HepG2 (cell line): ENCODE measurements around the gene GPR55. TPM values are rescaled to one million over a fixed set of nuclear protein-coding genes. Genes with fewer than 3 reads are reported as not detected.

Experiments
- CEBPB ChIP-seq: IDR thresholded peaks from 2 replicates; pipeline ENCODE4 v1.6.1; 2011; ENCODE audit warnings: low read depth, low read length, improper control_type of control experiment, borderline replicate concordance
- GABPA ChIP-seq, 2 experiments: IDR thresholded peaks; 2 replicates each; pipeline ENCODE4 v1.6.1; 2011 to 2016; ENCODE audit warnings: low read depth in 2 of 2, low read length in 1 of 2, missing biosample characterization in 1 of 2, missing genetic modification characterization in 1 of 2
- HES4 ChIP-seq: sonication (generic); formaldehyde crosslinking; IDR thresholded peaks from 2 replicates; pipeline ENCODE4 v1.9.0; 2021; ENCODE audit warnings: mild to moderate bottlenecking, missing genetic modification reagents, borderline replicate concordance
- MEIS1 ChIP-seq: sonication (generic); formaldehyde crosslinking; IDR thresholded peaks from 2 replicates; pipeline ENCODE4 v1.9.0; 2021; ENCODE audit warnings: mild to moderate bottlenecking, missing genetic modification reagents, moderate library complexity, borderline replicate concordance
- NFKBIZ ChIP-seq: IDR thresholded peaks from 2 replicates; pipeline ENCODE4 v1.6.1; 2018; ENCODE audit warnings: missing genetic modification reagents, missing compliant biosample characterization
- RCOR2 ChIP-seq: IDR thresholded peaks from 2 replicates; pipeline ENCODE4 v1.6.1; 2016; ENCODE audit warnings: missing biosample characterization, missing genetic modification reagents
- SIN3B ChIP-seq: fragments of 150-350 bp; IDR thresholded peaks from 2 replicates; pipeline ENCODE4 v1.6.1; 2014; ENCODE audit warnings: low read length
- ZFP82 ChIP-seq: sonication (generic); formaldehyde crosslinking; IDR thresholded peaks from 2 replicates; pipeline ENCODE4 v1.5.1; 2020; ENCODE audit warnings: mild to moderate bottlenecking, missing genetic modification reagents, borderline replicate concordance
- ZNF124 ChIP-seq: sonication (generic); formaldehyde crosslinking; IDR thresholded peaks from 2 replicates; pipeline ENCODE4 v1.4.0; 2020; ENCODE audit warnings: missing genetic modification reagents
- ZNF20 ChIP-seq: sonication (generic); formaldehyde crosslinking; IDR thresholded peaks from 2 replicates; pipeline ENCODE4 v1.4.0; 2020; ENCODE audit warnings: mild to moderate bottlenecking, moderate library complexity, missing genetic modification reagents
- ZNF232 ChIP-seq: sonication (generic); formaldehyde crosslinking; IDR thresholded peaks from 2 replicates; pipeline ENCODE4 v1.4.0; 2020; ENCODE audit warnings: missing genetic modification reagents, borderline replicate concordance
- ZNF234 ChIP-seq: sonication (generic); formaldehyde crosslinking; conservative IDR thresholded peaks from 2 replicates; pipeline ENCODE4 v1.5.1; 2020; ENCODE audit warnings: mild to moderate bottlenecking, missing genetic modification reagents
- ZNF746 ChIP-seq: sonication (generic); formaldehyde crosslinking; IDR thresholded peaks from 2 replicates; pipeline ENCODE4 v1.8.0; 2022; ENCODE audit warnings: mild to moderate bottlenecking, missing genetic modification reagents
- polyA plus RNA-seq, 8 experiments: library from polyadenylated mRNA; depleted of rRNA in 3 of 8; stranded (reverse) in 7 of 8; unstranded in 1 of 8; fragments of >200 nt; fragmentation: Illumina TruSeq in 4 of 8; extraction: Trizol in 4 of 8; gene quantifications; 2 replicates each; pipeline versions ENCODE4 v1.2.1 to v1.2.3, GENCODE V29; 2011 to 2016; ENCODE audit warnings: low read depth in 4 of 8, missing spikeins in 1 of 8, mixed read lengths in 1 of 8; ENCODE audit not compliant: insufficient read depth in 1 of 8
- total RNA-seq, 5 experiments: library from RNA; depleted of rRNA; stranded (reverse); fragments of >200 nt; fragmentation: Illumina TruSeq; extraction: Trizol; gene quantifications; 2 replicates each; pipeline ENCODE4 v1.2.3, GENCODE V29; 2016; ENCODE audit warnings: low read depth in 1 of 5
- TF ChIP-seq, protein P1 (sequence below): sonication (generic); formaldehyde crosslinking; IDR thresholded peaks from 2 replicates; pipeline ENCODE4 v1.5.0; 2020; ENCODE audit warnings: mild to moderate bottlenecking, missing genetic modification reagents, borderline replicate concordance
- TF ChIP-seq, protein P2 (sequence below): sonication (generic); formaldehyde crosslinking; IDR thresholded peaks from 2 replicates; pipeline ENCODE4 v1.5.1; 2020; ENCODE audit warnings: missing genetic modification reagents, mild to moderate bottlenecking, borderline replicate concordance
- TF ChIP-seq, protein P3 (sequence below): sonication (generic); formaldehyde crosslinking; IDR thresholded peaks from 2 replicates; pipeline ENCODE4 v1.4.0; 2020; ENCODE audit warnings: missing genetic modification reagents

Gene GPR55
- total and polyA plus RNA-seq, 2 of the 13 experiments (the other 11 are each of a cell fraction or from before 2014, with no cell fraction given), result not detected

DNA sequence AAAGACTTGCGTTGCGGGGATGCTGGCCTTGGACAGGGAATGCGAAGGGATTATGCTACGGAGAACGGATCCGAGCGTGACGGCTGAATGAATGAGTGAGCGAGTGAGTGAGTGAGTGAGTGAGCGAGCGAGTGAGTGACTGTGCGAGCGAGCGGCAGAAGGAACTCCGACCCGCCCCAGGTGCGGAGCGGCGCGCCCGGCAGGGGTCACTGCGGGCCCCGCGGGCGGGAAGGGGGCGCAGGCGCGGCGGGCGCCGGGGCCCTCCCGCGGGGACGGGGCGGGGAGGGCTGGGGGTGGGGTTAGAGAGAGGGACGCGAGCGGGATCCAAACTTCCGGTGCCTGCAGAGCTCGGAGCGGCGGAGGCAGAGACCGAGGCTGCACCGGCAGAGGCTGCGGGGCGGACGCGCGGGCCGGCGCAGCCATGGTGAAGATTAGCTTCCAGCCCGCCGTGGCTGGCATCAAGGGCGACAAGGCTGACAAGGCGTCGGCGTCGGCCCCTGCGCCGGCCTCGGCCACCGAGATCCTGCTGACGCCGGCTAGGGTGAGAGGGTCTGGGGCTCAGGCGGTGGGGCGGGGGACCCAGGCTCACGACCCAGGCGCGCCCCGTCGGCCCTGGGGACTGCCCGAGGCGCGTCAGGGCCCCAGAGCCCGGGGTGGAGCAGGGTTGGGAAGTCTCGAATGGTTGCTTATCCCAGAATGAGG is 60.3 kb downstream of the GPR55 start, which contains the start of gene ITM2C (continued):
- TF ChIP-seq, protein P1, sequence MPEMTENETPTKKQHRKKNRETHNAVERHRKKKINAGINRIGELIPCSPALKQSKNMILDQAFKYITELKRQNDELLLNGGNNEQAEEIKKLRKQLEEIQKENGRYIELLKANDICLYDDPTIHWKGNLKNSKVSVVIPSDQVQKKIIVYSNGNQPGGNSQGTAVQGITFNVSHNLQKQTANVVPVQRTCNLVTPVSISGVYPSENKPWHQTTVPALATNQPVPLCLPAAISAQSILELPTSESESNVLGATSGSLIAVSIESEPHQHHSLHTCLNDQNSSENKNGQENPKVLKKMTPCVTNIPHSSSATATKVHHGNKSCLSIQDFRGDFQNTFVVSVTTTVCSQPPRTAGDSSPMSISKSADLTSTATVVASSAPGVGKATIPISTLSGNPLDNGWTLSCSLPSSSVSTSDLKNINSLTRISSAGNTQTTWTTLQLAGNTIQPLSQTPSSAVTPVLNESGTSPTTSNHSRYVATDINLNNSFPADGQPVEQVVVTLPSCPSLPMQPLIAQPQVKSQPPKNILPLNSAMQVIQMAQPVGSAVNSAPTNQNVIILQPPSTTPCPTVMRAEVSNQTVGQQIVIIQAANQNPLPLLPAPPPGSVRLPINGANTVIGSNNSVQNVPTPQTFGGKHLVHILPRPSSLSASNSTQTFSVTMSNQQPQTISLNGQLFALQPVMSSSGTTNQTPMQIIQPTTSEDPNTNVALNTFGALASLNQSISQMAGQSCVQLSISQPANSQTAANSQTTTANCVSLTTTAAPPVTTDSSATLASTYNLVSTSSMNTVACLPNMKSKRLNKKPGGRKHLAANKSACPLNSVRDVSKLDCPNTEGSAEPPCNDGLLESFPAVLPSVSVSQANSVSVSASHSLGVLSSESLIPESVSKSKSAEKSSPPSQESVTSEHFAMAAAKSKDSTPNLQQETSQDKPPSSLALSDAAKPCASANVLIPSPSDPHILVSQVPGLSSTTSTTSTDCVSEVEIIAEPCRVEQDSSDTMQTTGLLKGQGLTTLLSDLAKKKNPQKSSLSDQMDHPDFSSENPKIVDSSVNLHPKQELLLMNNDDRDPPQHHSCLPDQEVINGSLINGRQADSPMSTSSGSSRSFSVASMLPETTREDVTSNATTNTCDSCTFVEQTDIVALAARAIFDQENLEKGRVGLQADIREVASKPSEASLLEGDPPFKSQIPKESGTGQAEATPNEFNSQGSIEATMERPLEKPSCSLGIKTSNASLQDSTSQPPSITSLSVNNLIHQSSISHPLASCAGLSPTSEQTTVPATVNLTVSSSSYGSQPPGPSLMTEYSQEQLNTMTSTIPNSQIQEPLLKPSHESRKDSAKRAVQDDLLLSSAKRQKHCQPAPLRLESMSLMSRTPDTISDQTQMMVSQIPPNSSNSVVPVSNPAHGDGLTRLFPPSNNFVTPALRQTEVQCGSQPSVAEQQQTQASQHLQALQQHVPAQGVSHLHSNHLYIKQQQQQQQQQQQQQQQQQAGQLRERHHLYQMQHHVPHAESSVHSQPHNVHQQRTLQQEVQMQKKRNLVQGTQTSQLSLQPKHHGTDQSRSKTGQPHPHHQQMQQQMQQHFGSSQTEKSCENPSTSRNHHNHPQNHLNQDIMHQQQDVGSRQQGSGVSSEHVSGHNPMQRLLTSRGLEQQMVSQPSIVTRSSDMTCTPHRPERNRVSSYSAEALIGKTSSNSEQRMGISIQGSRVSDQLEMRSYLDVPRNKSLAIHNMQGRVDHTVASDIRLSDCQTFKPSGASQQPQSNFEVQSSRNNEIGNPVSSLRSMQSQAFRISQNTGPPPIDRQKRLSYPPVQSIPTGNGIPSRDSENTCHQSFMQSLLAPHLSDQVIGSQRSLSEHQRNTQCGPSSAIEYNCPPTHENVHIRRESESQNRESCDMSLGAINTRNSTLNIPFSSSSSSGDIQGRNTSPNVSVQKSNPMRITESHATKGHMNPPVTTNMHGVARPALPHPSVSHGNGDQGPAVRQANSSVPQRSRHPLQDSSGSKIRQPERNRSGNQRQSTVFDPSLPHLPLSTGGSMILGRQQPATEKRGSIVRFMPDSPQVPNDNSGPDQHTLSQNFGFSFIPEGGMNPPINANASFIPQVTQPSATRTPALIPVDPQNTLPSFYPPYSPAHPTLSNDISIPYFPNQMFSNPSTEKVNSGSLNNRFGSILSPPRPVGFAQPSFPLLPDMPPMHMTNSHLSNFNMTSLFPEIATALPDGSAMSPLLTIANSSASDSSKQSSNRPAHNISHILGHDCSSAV (CRISPR knock-in tag), result no peak
- TF ChIP-seq NFKBIZ (CRISPR knock-in tag), result peak; percentile 18; the same call in 1 of the 2 replicates
- TF ChIP-seq HES4 (CRISPR knock-in tag), result peak; percentile 82; the same call in 1 of the 2 replicates
- TF ChIP-seq, protein P2, sequence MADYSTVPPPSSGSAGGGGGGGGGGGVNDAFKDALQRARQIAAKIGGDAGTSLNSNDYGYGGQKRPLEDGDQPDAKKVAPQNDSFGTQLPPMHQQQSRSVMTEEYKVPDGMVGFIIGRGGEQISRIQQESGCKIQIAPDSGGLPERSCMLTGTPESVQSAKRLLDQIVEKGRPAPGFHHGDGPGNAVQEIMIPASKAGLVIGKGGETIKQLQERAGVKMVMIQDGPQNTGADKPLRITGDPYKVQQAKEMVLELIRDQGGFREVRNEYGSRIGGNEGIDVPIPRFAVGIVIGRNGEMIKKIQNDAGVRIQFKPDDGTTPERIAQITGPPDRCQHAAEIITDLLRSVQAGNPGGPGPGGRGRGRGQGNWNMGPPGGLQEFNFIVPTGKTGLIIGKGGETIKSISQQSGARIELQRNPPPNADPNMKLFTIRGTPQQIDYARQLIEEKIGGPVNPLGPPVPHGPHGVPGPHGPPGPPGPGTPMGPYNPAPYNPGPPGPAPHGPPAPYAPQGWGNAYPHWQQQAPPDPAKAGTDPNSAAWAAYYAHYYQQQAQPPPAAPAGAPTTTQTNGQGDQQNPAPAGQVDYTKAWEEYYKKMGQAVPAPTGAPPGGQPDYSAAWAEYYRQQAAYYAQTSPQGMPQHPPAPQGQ (CRISPR knock-in tag), result no peak
- no peak for TF ChIP-seq ZNF124 (CRISPR knock-in tag)
- TF ChIP-seq SIN3B, result no peak
- no peak for TF ChIP-seq ZNF20
- TF ChIP-seq ZFP82 (CRISPR knock-in tag), result peak; percentile 97; the same call in 1 of the 2 replicates
- peak; percentile 54 for TF ChIP-seq GABPA (IDR thresholded peaks at IDR 0.05; ENCODE audit: low read depth, low read length)
- peak; percentile 75 for TF ChIP-seq GABPA (CRISPR knock-in tag; IDR thresholded peaks at IDR 0.05; ENCODE audit: low read depth)
- TF ChIP-seq, protein P3, sequence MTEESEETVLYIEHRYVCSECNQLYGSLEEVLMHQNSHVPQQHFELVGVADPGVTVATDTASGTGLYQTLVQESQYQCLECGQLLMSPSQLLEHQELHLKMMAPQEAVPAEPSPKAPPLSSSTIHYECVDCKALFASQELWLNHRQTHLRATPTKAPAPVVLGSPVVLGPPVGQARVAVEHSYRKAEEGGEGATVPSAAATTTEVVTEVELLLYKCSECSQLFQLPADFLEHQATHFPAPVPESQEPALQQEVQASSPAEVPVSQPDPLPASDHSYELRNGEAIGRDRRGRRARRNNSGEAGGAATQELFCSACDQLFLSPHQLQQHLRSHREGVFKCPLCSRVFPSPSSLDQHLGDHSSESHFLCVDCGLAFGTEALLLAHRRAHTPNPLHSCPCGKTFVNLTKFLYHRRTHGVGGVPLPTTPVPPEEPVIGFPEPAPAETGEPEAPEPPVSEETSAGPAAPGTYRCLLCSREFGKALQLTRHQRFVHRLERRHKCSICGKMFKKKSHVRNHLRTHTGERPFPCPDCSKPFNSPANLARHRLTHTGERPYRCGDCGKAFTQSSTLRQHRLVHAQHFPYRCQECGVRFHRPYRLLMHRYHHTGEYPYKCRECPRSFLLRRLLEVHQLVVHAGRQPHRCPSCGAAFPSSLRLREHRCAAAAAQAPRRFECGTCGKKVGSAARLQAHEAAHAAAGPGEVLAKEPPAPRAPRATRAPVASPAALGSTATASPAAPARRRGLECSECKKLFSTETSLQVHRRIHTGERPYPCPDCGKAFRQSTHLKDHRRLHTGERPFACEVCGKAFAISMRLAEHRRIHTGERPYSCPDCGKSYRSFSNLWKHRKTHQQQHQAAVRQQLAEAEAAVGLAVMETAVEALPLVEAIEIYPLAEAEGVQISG (CRISPR knock-in tag), result peak; percentile 67
- TF ChIP-seq MEIS1 (CRISPR knock-in tag), result peak; percentile 29; the same call in 1 of the 2 replicates
- no peak for TF ChIP-seq RCOR2 (CRISPR knock-in tag)
- TF ChIP-seq ZNF234 (CRISPR knock-in tag), result 0 out of 2 replicates have a peak, but pooled peaks have one; percentile 42
- no peak; the same call in 1 of the 2 replicates for TF ChIP-seq ZNF746
- TF ChIP-seq ZNF232, result 0 out of 2 replicates have a peak, but pooled peaks have one; percentile 28
- TF ChIP-seq CEBPB, result no peak
